GM13976 (cell line): Measurements from ENCODE around the gene CC2D1A.

Experiments
- DNase-seq: peaks from one replicate; pipeline ENCODE4 v3.0.0; 2012; ENCODE audit warnings: low spot score
- CTCF ChIP-seq: IDR thresholded peaks from 2 replicates; pipeline ENCODE4 v1.5.1; 2012; ENCODE audit warnings: borderline replicate concordance, mild to moderate bottlenecking; ENCODE audit not compliant: insufficient read depth; ENCODE audit errors: extremely low read depth, missing control alignments, control extremely low read depth
- in situ Hi-C: fragments of 300-500 bp; cut with MboI; formaldehyde crosslinking; loops from one replicate; pipeline ENCODE4 v1.12.0; 2022; ENCODE audit warnings: low sequenced_read_pairs, mixed read lengths, inconsistent platforms; ENCODE audit not compliant: unreplicated experiment

The CC2D1A gene

GRCh38 chr19:13931391-13932148 lies 25.6 kb downstream of the CC2D1A start:
- TF ChIP-seq CTCF, result no peak
- in situ Hi-C loops, result no loop called here
- DNase-seq, result no peak

- no peak for DNase-seq
- in situ Hi-C loops, result no loop called here
- no peak for TF ChIP-seq CTCF
These were observed 26.2 kb downstream of the CC2D1A start for GRCh38 chr19:13932149-13932637.

GRCh38 chr19:13932911-13933393 lies 27.0 kb downstream of the CC2D1A start:
- no peak for DNase-seq
- in situ Hi-C loops, result no loop called here
- no peak for TF ChIP-seq CTCF

GRCh38 chr19:13934785-13935109 lies 28.7 kb downstream of the CC2D1A start:
- no peak for DNase-seq
- no peak for TF ChIP-seq CTCF
- in situ Hi-C loops, result no loop called here

GRCh38 chr19:13935765-13936510 lies 29.9 kb downstream of the CC2D1A start:
- in situ Hi-C loops, result no loop called here
- DNase-seq, result no peak
- no peak for TF ChIP-seq CTCF

- no peak for DNase-seq
- no peak for TF ChIP-seq CTCF
- in situ Hi-C loops, result no loop called here
These were observed 31.7 kb downstream of the CC2D1A start for GRCh38 chr19:13937479-13938300.
